Cerebellar nuclear complex (tissue), 1 donor: ENCODE results near the gene CSPG4.
"Not testable (repeated sequence)": the region's sequence is repeated elsewhere in the genome, so short reads cannot be mapped to it uniquely, and the experiment has no call there.

Experiments used
- DNase-seq, 2 experiments: peaks; one replicate each; lab custom pipeline; 2025; lab: John Stamatoyannopoulos, UW

The CSPG4 gene

GRCh38 chr15:75703440-75704262 lies 9.0 kb downstream of the CSPG4 start:
- not testable (repeated sequence) for DNase-seq

GRCh38 chr15:75702436-75702835 lies 10.2 kb downstream of the CSPG4 start:
- DNase-seq: no peak

- not testable (repeated sequence) for DNase-seq
These were observed 11.3 kb downstream of the CSPG4 start for GRCh38 chr15:75701071-75702003.

GRCh38 chr15:75699961-75700874 lies 12.4 kb downstream of the CSPG4 start:
- DNase-seq: not testable (repeated sequence)

- DNase-seq: not testable (repeated sequence)
These were observed 13.1 kb downstream of the CSPG4 start for GRCh38 chr15:75699517-75699916.

GRCh38 chr15:75697974-75698747 lies 14.5 kb downstream of the CSPG4 start:
- not testable (repeated sequence) for DNase-seq

GRCh38 chr15:75697523-75697922 lies 15.1 kb downstream of the CSPG4 start:
- DNase-seq: no peak

- no peak for DNase-seq
These were observed 15.8 kb downstream of the CSPG4 start for GRCh38 chr15:75696854-75697259.

- DNase-seq: no peak
These were observed 16.3 kb downstream of the CSPG4 start for GRCh38 chr15:75696311-75696720.

- DNase-seq: no peak
These were observed 16.9 kb downstream of the CSPG4 start for GRCh38 chr15:75695634-75696310.

GRCh38 chr15:75695220-75695619 lies 17.4 kb downstream of the CSPG4 start:
- no peak for DNase-seq

GRCh38 chr15:75694241-75695182 lies 18.1 kb downstream of the CSPG4 start:
- peak in 1 of 2 experiments; percentile 74 for DNase-seq

- DNase-seq: no peak
These were observed 19.0 kb downstream of the CSPG4 start for GRCh38 chr15:75693501-75694240.

- DNase-seq: not testable (repeated sequence)
These were observed 19.6 kb downstream of the CSPG4 start for GRCh38 chr15:75693028-75693427.

GRCh38 chr15:75692311-75692710 lies 20.3 kb downstream of the CSPG4 start:
- DNase-seq: not testable (repeated sequence)

- not testable (repeated sequence) for DNase-seq
These were observed 23.2 kb downstream of the CSPG4 start for GRCh38 chr15:75689429-75689828.

GRCh38 chr15:75688831-75689230 lies 23.8 kb downstream of the CSPG4 start:
- DNase-seq: no peak

GRCh38 chr15:75688278-75688557 lies 24.4 kb downstream of the CSPG4 start:
- no peak for DNase-seq
